ENCODE data around the gene AMDHD1. TPM values are rescaled to one million over a fixed set of nuclear protein-coding genes. Genes with fewer than 3 reads are reported as not detected.
A peak's percentile ranks its signal among the peaks of the same experiment; 100 is the strongest.

The AMDHD1 gene
- polyA plus RNA-seq, 1 donor (not counting 4 experiments of a cell fraction or from before 2014, with no cell fraction given) = 0.68 TPM

DNA sequence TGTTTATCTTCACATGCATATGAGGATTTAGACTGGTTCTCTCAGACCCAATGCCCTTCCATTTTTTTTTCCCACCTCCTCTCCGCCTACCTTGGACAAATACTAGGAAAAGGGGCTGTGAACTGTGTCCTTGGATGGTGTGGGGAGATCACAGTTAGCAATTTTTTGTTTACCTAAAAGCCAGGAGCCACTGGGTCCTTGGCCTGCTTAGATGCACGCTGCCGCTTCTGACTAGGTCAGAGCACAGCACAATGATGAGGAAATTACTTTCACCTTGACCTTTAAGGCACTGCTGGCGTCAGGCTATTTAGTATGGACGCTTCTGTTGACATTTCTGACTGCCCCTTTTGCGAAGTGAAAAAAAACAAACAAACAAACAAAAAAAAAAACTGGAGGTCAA is 2.6 kb upstream of the AMDHD1 start:
- no peak overlapping the region for H2AFZ ChIP-seq (ENCODE audit: control insufficient read depth, low read length)
- peaks cover 9% of the 10 kb centered on the region for H3K4me1 ChIP-seq (ENCODE audit: control insufficient read depth, extremely low read depth, insufficient read depth, low read length)
- DNase-seq (ENCODE audit: low read depth, low spot score) = no peak
- dilution Hi-C loops (cut with MboI; ENCODE audit: extremely low pct_ligation_motif_present, low sequenced_read_pairs) = no loop called here
- no peak overlapping the region for H3K9ac ChIP-seq (ENCODE audit: control insufficient read depth, extremely low read depth, insufficient read depth, low read length)
- H3K4me3 ChIP-seq (ENCODE audit: control insufficient read depth in 2 of 3, extremely low read depth in 1 of 3, insufficient read depth in 2 of 3, low read depth in 1 of 3, low read length in 3 of 3) = no peak overlapping the region
- no peaks in the 10 kb centered on the region for H3K9me1 ChIP-seq (ENCODE audit: control insufficient read depth, extremely low read depth, insufficient read depth, low read length)
- H3K27me3 ChIP-seq (ENCODE audit: control insufficient read depth, extremely low read depth, insufficient read depth, low read length) = no peaks in the 10 kb centered on the region
- TF ChIP-seq EZH2 (IDR thresholded peaks at IDR 0.05; ENCODE audit: low read length) (no peak), CTCF (optimal IDR thresholded peaks at IDR 0.05 in 1 of 3, IDR thresholded peaks at IDR 0.05 in 1 of 3, conservative IDR thresholded peaks at IDR 0.05 in 1 of 3; ENCODE audit: extremely low read depth in 1 of 3, insufficient read depth in 2 of 3, low read length in 3 of 3) (no peak)
- FAIRE-seq = no peak
- H3K27ac ChIP-seq (ENCODE audit: control insufficient read depth, insufficient read depth, low read length) = no peak overlapping the region
- H3K79me2 ChIP-seq (ENCODE audit: control insufficient read depth, insufficient read depth, low read length) = no peaks in the 10 kb centered on the region
- H4K20me1 ChIP-seq (ENCODE audit: control insufficient read depth, extremely low read depth, insufficient read depth, low read length) = no peaks in the 10 kb centered on the region
- no peaks in the 10 kb centered on the region for H3K36me3 ChIP-seq (ENCODE audit: control insufficient read depth in 2 of 2, extremely low read depth in 1 of 2, insufficient read depth in 2 of 2, low read length in 2 of 2)
- H3K4me2 ChIP-seq (ENCODE audit: control insufficient read depth, extremely low read depth, insufficient read depth, low read depth, low read length) = no peak overlapping the region
- no peaks in the 10 kb centered on the region for H3K9me3 ChIP-seq (ENCODE audit: control insufficient read depth, low read depth, low read length)

DNA sequence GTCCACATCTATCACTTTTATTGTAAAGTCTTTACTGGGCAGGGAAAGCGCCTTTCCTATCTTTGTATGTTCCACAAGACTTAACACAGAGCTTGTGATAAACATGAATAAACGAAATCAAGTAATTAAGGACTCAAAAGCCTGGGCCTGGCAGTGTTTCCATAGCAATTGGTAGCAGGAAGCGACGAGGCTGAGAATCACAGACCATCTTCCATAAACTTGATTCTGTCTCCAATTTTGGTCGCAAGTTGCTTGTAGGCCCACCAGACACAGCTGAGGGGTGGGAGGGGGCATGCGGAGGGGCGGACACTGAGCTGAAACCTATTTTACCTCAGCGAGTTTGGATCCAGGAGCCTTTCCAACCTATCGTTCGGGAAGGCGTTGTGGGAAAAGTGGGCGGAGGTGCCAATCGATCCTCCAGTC is 1.0 kb upstream of the AMDHD1 start:
- Histone ChIP-seq H3K27me3 (ENCODE audit: control insufficient read depth, extremely low read depth, insufficient read depth, low read length) (no peaks in the 10 kb centered on the region), H3K9me1 (ENCODE audit: control insufficient read depth, extremely low read depth, insufficient read depth, low read length) (no peaks in the 10 kb centered on the region), H4K20me1 (ENCODE audit: control insufficient read depth, extremely low read depth, insufficient read depth, low read length) (no peaks in the 10 kb centered on the region), H3K79me2 (ENCODE audit: control insufficient read depth, insufficient read depth, low read length) (no peaks in the 10 kb centered on the region), H3K36me3 (ENCODE audit: control insufficient read depth in 2 of 2, extremely low read depth in 1 of 2, insufficient read depth in 2 of 2, low read length in 2 of 2) (no peaks in the 10 kb centered on the region), H3K4me2 (ENCODE audit: control insufficient read depth, extremely low read depth, insufficient read depth, low read depth, low read length) (peak overlapping the region; percentile 96), H3K9me3 (ENCODE audit: control insufficient read depth, low read depth, low read length) (no peaks in the 10 kb centered on the region), H3K4me3 (ENCODE audit: control insufficient read depth in 2 of 3, extremely low read depth in 1 of 3, insufficient read depth in 2 of 3, low read depth in 1 of 3, low read length in 3 of 3) (peak overlapping the region; percentile 57 to 87 (median 74)), H3K27ac (ENCODE audit: control insufficient read depth, insufficient read depth, low read length) (peak overlapping the region; percentile 38), H3K4me1 (ENCODE audit: control insufficient read depth, extremely low read depth, insufficient read depth, low read length) (peaks cover 9% of the 10 kb centered on the region), H2AFZ (ENCODE audit: control insufficient read depth, low read length) (peak overlapping the region; percentile 98), H3K9ac (ENCODE audit: control insufficient read depth, extremely low read depth, insufficient read depth, low read length) (peak overlapping the region; percentile 81)
- dilution Hi-C loops (cut with MboI; ENCODE audit: extremely low pct_ligation_motif_present, low sequenced_read_pairs) = no loop called here
- no peak for DNase-seq (ENCODE audit: low read depth, low spot score)
- peak; percentile 68 for FAIRE-seq
- TF ChIP-seq EZH2 (IDR thresholded peaks at IDR 0.05; ENCODE audit: low read length) = no peak
- TF ChIP-seq CTCF (optimal IDR thresholded peaks at IDR 0.05 in 1 of 3, IDR thresholded peaks at IDR 0.05 in 1 of 3, conservative IDR thresholded peaks at IDR 0.05 in 1 of 3; ENCODE audit: extremely low read depth in 1 of 3, insufficient read depth in 2 of 3, low read length in 3 of 3) = no peak

All from keratinocyte (primary cell).